Ascending aorta (tissue), 2 donors: Measurements from ENCODE around the gene PLA2G4A. TPM values are rescaled to one million over a fixed set of nuclear protein-coding genes. Genes with fewer than 3 reads are reported as not detected.

Source experiments
- DNase-seq, 2 donors: peaks; one replicate each; pipeline ENCODE4 v3.0.0-alpha.2; 2019; ENCODE audit warnings: low spot score in 2 of 2
- H3K27ac ChIP-seq, 2 donors: fragments of 200-600 bp; sonication (generic); one replicate each; pipeline ENCODE4 v1.5.1; 2016 to 2017; ENCODE audit warnings: mild to moderate bottlenecking in 1 of 2
- H3K27me3 ChIP-seq: fragments of 200-600 bp; sonication (generic); one replicate; pipeline ENCODE4 v1.5.1; 2017
- H3K36me3 ChIP-seq, 2 donors: fragments of 200-600 bp; sonication (generic); one replicate each; pipeline ENCODE4 v1.5.1; 2016
- H3K4me1 ChIP-seq, 2 donors: fragments of 200-600 bp; sonication (generic); one replicate each; pipeline ENCODE4 v1.5.1; 2016 to 2017; ENCODE audit warnings: mild to moderate bottlenecking in 1 of 2
- H3K4me3 ChIP-seq, 2 donors: fragments of 200-600 bp; sonication (generic); one replicate each; pipeline ENCODE4 v1.5.1; 2016 to 2017; ENCODE audit warnings: mild to moderate bottlenecking in 1 of 2
- H3K9me3 ChIP-seq, 2 donors: fragments of 200-600 bp; sonication (generic); one replicate each; pipeline ENCODE4 v1.5.1; 2016
- CTCF ChIP-seq, 3 experiments: fragments of 200-600 bp in 2 of 3; fragments of 450-650 bp in 1 of 3; sonication (generic) in 2 of 3; IDR thresholded peaks; one replicate each; pipeline ENCODE4 v1.5.1; 2016 to 2019; ENCODE audit warnings: antibody characterized with exemption in 3 of 3, mild to moderate bottlenecking in 1 of 3, moderate library complexity in 1 of 3
- intact Hi-C: fragments of 100-400 bp; cut with DNase I; formaldehyde crosslinking; loops from one replicate; pipeline ENCODE4 v1.15.1; 2023
- total RNA-seq: library from RNA; depleted of rRNA; stranded (reverse); fragments of >200 nt; gene quantifications from one replicate; pipeline ENCODE4 v1.1.0, GENCODE V29; 2016

The PLA2G4A gene
- total RNA-seq, 1 donor from 2014 or later: 0.75 TPM

DNA sequence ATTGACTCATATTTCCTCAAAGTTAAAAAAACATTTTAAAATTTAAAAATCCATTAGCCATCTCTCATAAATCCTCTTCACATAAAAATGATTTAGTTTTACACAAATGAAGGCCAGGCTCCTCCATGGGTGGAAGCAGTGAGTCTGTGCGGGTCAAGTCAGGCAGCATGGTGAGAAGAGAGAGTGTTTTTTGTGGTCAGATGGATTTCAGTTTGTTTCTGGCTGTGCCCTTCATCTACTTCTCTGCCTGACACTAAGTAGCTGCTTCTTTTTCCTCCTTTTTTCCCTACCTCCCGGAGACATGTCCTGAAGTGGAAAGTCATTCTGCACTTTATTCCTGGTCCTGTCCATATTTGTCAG is 10.3 kb downstream of the PLA2G4A start:
- Histone ChIP-seq H3K36me3 (no peaks in the 10 kb centered on the region), H3K4me3 (no peak overlapping the region), H3K27me3 (no peaks in the 10 kb centered on the region), H3K27ac (no peak overlapping the region), H3K9me3 (no peaks in the 10 kb centered on the region), H3K4me1 (no peaks in the 10 kb centered on the region)
- no peak for DNase-seq
- TF ChIP-seq CTCF (IDR thresholded peaks at IDR 0.05): no peak
- intact Hi-C loops: no loop called here

DNA sequence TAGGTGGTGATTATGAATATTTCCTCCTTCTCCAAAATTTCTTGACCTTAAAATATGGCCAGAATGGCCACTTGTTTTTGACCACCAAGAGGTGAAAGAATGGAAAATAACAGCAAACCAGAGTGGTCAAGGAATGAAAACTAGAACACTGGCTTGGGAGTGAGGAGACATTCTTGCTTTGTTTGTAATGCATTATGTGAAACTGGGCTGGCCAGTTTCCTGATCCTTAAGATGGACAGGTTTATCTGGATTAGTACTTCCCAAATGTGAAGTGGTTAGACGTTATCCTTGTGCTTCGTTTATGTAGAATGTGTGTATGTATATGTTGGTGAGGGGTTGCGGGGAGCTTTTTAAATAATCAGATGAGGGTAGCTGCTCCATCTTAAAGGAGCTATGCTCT is 12.8 kb downstream of the PLA2G4A start:
- DNase-seq: no peak
- H3K9me3 ChIP-seq: no peaks in the 10 kb centered on the region
- no peaks in the 10 kb centered on the region for H3K36me3 ChIP-seq
- intact Hi-C loops: no loop called here
- H3K27ac ChIP-seq: no peak overlapping the region
- H3K27me3 ChIP-seq: no peaks in the 10 kb centered on the region
- H3K4me3 ChIP-seq: no peak overlapping the region
- no peak for TF ChIP-seq CTCF (IDR thresholded peaks at IDR 0.05)
- H3K4me1 ChIP-seq: no peaks in the 10 kb centered on the region

- no peak for DNase-seq
- no peak for TF ChIP-seq CTCF (IDR thresholded peaks at IDR 0.05)
- intact Hi-C loops: no loop called here
- Histone ChIP-seq H3K9me3 (no peaks in the 10 kb centered on the region), H3K4me3 (no peak overlapping the region), H3K27me3 (no peaks in the 10 kb centered on the region), H3K36me3 (no peaks in the 10 kb centered on the region), H3K4me1 (no peaks in the 10 kb centered on the region), H3K27ac (no peak overlapping the region)
These were observed 13.8 kb downstream of the PLA2G4A start for GRCh38 chr1:186842547-186842946.

DNA sequence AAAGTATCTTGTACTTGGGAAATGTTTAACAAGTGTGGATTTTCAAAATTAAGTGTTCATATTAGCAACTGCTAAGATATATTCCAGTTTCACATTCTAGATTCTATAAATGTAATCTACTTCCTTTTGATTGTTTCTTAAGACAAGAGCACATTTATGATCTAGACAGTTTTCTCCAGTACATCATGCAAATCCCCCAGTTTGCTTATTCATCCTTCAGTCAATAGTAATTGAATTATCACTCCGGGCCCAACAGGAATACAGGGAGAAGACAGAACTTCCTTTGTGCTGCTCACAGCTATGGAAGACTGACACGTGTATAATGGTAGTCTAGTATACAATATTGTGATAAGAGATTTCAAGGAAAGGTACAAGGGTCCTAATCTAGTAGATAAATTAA is 14.5 kb downstream of the PLA2G4A start:
- no peak for TF ChIP-seq CTCF (IDR thresholded peaks at IDR 0.05)
- Histone ChIP-seq H3K4me3 (no peak overlapping the region), H3K36me3 (no peaks in the 10 kb centered on the region), H3K27ac (no peak overlapping the region), H3K9me3 (no peaks in the 10 kb centered on the region), H3K4me1 (no peaks in the 10 kb centered on the region), H3K27me3 (no peaks in the 10 kb centered on the region)
- no peak for DNase-seq
- intact Hi-C loops: no loop called here

- no peaks in the 10 kb centered on the region for H3K9me3 ChIP-seq
- H3K27me3 ChIP-seq: no peaks in the 10 kb centered on the region
- H3K4me1 ChIP-seq: no peaks in the 10 kb centered on the region
- TF ChIP-seq CTCF (IDR thresholded peaks at IDR 0.05): no peak
- H3K27ac ChIP-seq: no peak overlapping the region
- intact Hi-C loops: no loop called here
- no peaks in the 10 kb centered on the region for H3K36me3 ChIP-seq
- H3K4me3 ChIP-seq: no peak overlapping the region
- no peak for DNase-seq
These were observed 15.2 kb downstream of the PLA2G4A start for GRCh38 chr1:186843931-186844330.

DNA sequence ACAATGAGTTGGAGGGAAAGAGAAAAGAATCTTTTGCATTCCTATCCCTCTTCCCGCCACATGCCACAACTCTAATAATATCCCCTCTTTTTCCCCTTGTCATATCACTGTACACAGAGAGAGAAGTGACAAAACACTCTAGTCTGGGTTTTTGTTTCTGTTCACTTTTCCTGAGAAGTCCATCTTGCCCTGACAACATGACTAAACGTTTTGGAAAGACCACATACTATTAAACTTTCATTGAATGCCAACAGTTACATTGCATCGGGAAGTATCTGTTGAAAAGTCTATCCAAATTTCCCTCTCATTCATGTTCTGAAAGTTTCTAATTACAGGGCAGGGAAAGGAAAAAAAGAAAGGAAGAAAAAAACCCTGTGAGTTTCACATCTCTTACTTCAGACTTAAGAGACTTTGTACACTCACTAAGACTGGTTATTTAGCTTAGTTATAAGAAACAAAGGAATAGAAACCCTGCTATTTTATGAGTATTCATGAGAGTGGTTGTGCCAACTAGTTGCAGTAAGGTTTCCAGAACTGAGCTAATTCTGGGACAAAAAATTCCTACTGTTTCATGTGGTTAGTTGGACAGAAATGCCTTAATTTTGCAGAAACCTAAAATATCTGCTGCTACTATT is 16.9 kb downstream of the PLA2G4A start:
- TF ChIP-seq CTCF (IDR thresholded peaks at IDR 0.05): no peak
- Histone ChIP-seq H3K27ac (peak overlapping the region in 1 of 2 donors; percentile 4), H3K27me3 (no peaks in the 10 kb centered on the region), H3K4me3 (peak overlapping the region in 1 of 2 donors; percentile 6), H3K4me1 (no peaks in the 10 kb centered on the region), H3K9me3 (no peaks in the 10 kb centered on the region), H3K36me3 (no peaks in the 10 kb centered on the region)
- intact Hi-C loops: no loop called here
- DNase-seq: no peak
